Endodermal cell (in vitro differentiated cells): ENCODE data around the gene GPER1. TPM values are rescaled to one million over a fixed set of nuclear protein-coding genes. Genes with fewer than 3 reads are reported as not detected.

Experiments used
- DNase-seq: peaks from one replicate; pipeline ENCODE4 v3.0.0-alpha.2; 2017
- H3K27ac ChIP-seq: 2 replicates; pipeline ENCODE4 v1.5.1; 2013; ENCODE audit warnings: mild to moderate bottlenecking, low read depth, low read length, moderate library complexity
- H3K27me3 ChIP-seq: 2 replicates; pipeline ENCODE4 v1.6.1; 2013; ENCODE audit warnings: mild to moderate bottlenecking, low read length, moderate library complexity; ENCODE audit not compliant: insufficient read depth, control insufficient read depth, poor library complexity, severe bottlenecking
- H3K36me3 ChIP-seq: 2 replicates; pipeline ENCODE4 v1.7.0; 2013; ENCODE audit warnings: mild to moderate bottlenecking, low read length, moderate library complexity; ENCODE audit not compliant: control insufficient read depth, insufficient read depth
- H3K4me1 ChIP-seq: one replicate; pipeline ENCODE4 v1.7.0; 2013; ENCODE audit warnings: low read length; ENCODE audit not compliant: control insufficient read depth, insufficient read depth
- H3K4me3 ChIP-seq: 2 replicates; pipeline ENCODE4 v1.5.1; 2013; ENCODE audit warnings: mild to moderate bottlenecking, low read length, moderate library complexity
- H3K9ac ChIP-seq: 2 replicates; pipeline ENCODE4 v1.6.1; 2013; ENCODE audit warnings: mild to moderate bottlenecking, low read length, moderate library complexity; ENCODE audit not compliant: poor library complexity, severe bottlenecking; ENCODE audit errors: extremely low read depth
- H3K9me3 ChIP-seq: 2 replicates; pipeline ENCODE4 v1.6.1; 2013; ENCODE audit warnings: mild to moderate bottlenecking, low read length, moderate library complexity; ENCODE audit not compliant: control insufficient read depth
- H3K27ac Mint-ChIP-seq: 2 replicates; pipeline ENCODE4 v1.8.0; 2020; ENCODE audit warnings: mixed read lengths
- H3K27me3 Mint-ChIP-seq: 2 replicates; pipeline ENCODE4 v1.8.0; 2021; ENCODE audit warnings: mild to moderate bottlenecking, mixed read lengths; ENCODE audit not compliant: insufficient read depth
- H3K36me3 Mint-ChIP-seq: 2 replicates; pipeline ENCODE4 v1.8.0; 2020; ENCODE audit warnings: low read depth, mixed read lengths
- H3K4me1 Mint-ChIP-seq: 2 replicates; pipeline ENCODE4 v1.8.0; 2020; ENCODE audit warnings: mixed read lengths
- H3K4me3 Mint-ChIP-seq: 2 replicates; pipeline ENCODE4 v1.8.0; 2020; ENCODE audit warnings: mild to moderate bottlenecking, moderate library complexity, mixed read lengths
- H3K9me3 Mint-ChIP-seq: 2 replicates; pipeline ENCODE4 v1.8.0; 2020; ENCODE audit warnings: mild to moderate bottlenecking, mixed read lengths
- WGBS, 2 experiments: methylation state at CpG; one replicate each; pipeline versions ENCODE4 v1.1.5 to v1.1.7; 2013; ENCODE audit warnings: missing lambda C conversion rate in 2 of 2, mixed read lengths in 1 of 2; ENCODE audit not compliant: insufficient coverage in 1 of 2, insufficient read length in 1 of 2; 5-methylcytosine and 5-hydroxymethylcytosine counted together
- total RNA-seq, 2 donors: library from RNA; stranded (reverse); fragmentation: NEBNext Ultra II Directional in 1 of 2; extraction: Animal tissue kit (Norgen Biotek cat#: 25700) in 1 of 2; gene quantifications; 2 replicates in 1 of 2; 3 replicates in 1 of 2; pipeline ENCODE4 v1.2.1, GENCODE V29; 2021
- TF ChIP-seq, protein P1 (sequence below): fragments of 200-600 bp; sonication (generic); conservative IDR thresholded peaks from 2 replicates; pipeline ENCODE4 v1.5.0; 2021; ENCODE audit warnings: antibody characterized with exemption, mild to moderate bottlenecking

GPER1 gene
- total RNA-seq, 2 donors from 2014 or later: 0.35 to 0.51 TPM

DNA sequence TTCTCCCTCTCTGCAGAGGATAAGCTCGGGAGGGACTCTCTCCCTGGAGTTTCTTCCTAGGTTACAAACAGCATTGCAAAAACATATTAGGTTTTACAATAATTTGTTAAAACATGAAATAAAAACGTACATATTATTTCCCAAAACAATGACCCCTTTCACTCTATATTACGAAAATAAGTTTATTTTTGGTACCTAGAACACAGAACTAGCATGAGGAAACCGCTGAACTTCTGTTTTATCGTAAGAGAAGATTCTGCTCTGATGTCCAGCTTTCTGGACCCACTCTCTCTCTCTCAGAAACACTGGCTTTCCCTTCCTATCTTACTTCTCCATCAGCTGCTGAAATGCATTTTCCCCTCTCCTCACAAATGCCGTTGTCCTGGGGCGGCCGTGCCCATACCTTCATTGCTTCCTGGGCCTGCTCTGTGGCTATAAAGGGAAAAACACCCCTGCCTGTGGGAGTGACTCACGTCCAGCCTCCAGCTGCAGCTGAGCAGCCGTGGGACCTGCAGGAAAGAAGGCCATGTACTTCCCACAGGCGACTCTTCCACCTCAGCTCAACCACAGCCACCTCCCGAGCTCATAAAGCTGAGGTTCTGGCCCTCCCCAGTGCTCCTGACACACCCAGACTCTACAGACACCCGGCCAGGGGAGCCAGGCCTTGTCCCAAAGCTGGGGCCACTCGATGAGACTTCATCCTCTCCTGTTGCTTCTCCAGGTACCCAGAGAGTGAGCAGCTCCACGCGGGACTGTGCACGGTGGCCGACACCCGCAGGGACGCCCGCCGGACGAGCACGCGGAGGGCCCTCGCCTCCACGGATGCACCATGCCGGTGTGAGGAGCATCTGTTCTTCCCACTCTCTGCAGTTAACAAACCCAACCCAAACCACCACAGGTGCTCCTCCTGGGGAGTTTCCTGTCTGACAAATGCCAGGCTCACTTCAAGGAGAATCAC lies 3.1 kb downstream of the GPER1 start:
- peaks cover 4% of the 10 kb centered on the region for H3K4me1 ChIP-seq
- peak overlapping the region; percentile 66 for H3K27ac Mint-ChIP-seq
- no peaks in the 10 kb centered on the region for H3K36me3 ChIP-seq
- H3K4me1 Mint-ChIP-seq: peaks cover 21% of the 10 kb centered on the region
- TF ChIP-seq, protein P1, sequence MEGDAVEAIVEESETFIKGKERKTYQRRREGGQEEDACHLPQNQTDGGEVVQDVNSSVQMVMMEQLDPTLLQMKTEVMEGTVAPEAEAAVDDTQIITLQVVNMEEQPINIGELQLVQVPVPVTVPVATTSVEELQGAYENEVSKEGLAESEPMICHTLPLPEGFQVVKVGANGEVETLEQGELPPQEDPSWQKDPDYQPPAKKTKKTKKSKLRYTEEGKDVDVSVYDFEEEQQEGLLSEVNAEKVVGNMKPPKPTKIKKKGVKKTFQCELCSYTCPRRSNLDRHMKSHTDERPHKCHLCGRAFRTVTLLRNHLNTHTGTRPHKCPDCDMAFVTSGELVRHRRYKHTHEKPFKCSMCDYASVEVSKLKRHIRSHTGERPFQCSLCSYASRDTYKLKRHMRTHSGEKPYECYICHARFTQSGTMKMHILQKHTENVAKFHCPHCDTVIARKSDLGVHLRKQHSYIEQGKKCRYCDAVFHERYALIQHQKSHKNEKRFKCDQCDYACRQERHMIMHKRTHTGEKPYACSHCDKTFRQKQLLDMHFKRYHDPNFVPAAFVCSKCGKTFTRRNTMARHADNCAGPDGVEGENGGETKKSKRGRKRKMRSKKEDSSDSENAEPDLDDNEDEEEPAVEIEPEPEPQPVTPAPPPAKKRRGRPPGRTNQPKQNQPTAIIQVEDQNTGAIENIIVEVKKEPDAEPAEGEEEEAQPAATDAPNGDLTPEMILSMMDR: no peak
- no peak for DNase-seq
- WGBS, 2 experiments: 93% methylated on average over 21 to 28 of the region's 28 CpGs
- H3K9me3 ChIP-seq: no peaks in the 10 kb centered on the region
- no peaks in the 10 kb centered on the region for H3K9me3 Mint-ChIP-seq
- no peaks in the 10 kb centered on the region for H3K27me3 ChIP-seq
- H3K27ac ChIP-seq: no peak overlapping the region
- no peak overlapping the region for H3K9ac ChIP-seq
- H3K4me3 Mint-ChIP-seq: no peak overlapping the region
- no peaks in the 10 kb centered on the region for H3K27me3 Mint-ChIP-seq
- peaks cover 3% of the 10 kb centered on the region for H3K36me3 Mint-ChIP-seq
- no peak overlapping the region for H3K4me3 ChIP-seq

DNA sequence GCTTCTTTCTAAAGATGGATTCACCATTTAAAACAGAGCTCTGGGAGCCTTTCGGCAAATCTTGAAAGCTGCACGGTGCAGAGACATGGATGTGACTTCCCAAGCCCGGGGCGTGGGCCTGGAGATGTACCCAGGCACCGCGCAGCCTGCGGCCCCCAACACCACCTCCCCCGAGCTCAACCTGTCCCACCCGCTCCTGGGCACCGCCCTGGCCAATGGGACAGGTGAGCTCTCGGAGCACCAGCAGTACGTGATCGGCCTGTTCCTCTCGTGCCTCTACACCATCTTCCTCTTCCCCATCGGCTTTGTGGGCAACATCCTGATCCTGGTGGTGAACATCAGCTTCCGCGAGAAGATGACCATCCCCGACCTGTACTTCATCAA lies 3.7 kb downstream of the GPER1 start:
- Histone ChIP-seq H3K4me1 (peaks cover 5% of the 10 kb centered on the region), H3K27me3 (no peaks in the 10 kb centered on the region), H3K36me3 (no peaks in the 10 kb centered on the region), H3K27ac (no peak overlapping the region), H3K9ac (no peak overlapping the region), H3K4me3 (no peak overlapping the region), H3K9me3 (no peaks in the 10 kb centered on the region)
- no peaks in the 10 kb centered on the region for H3K27me3 Mint-ChIP-seq
- TF ChIP-seq, protein P1: no peak
- H3K4me3 Mint-ChIP-seq: no peak overlapping the region
- WGBS, 2 experiments: 95 to 99% methylated on average over 14 to 18 of the region's 18 CpGs
- no peak for DNase-seq
- no peak overlapping the region for H3K27ac Mint-ChIP-seq
- peaks cover 3% of the 10 kb centered on the region for H3K36me3 Mint-ChIP-seq
- H3K9me3 Mint-ChIP-seq: no peaks in the 10 kb centered on the region
- H3K4me1 Mint-ChIP-seq: peaks cover 21% of the 10 kb centered on the region

DNA sequence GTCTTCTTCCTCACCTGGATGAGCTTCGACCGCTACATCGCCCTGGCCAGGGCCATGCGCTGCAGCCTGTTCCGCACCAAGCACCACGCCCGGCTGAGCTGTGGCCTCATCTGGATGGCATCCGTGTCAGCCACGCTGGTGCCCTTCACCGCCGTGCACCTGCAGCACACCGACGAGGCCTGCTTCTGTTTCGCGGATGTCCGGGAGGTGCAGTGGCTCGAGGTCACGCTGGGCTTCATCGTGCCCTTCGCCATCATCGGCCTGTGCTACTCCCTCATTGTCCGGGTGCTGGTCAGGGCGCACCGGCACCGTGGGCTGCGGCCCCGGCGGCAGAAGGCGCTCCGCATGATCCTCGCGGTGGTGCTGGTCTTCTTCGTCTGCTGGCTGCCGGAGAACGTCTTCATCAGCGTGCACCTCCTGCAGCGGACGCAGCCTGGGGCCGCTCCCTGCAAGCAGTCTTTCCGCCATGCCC lies 4.3 kb downstream of the GPER1 start:
- Histone ChIP-seq H3K27me3 (no peaks in the 10 kb centered on the region), H3K4me1 (peaks cover 7% of the 10 kb centered on the region), H3K9ac (no peak overlapping the region), H3K27ac (no peak overlapping the region), H3K36me3 (no peaks in the 10 kb centered on the region), H3K4me3 (no peak overlapping the region), H3K9me3 (no peaks in the 10 kb centered on the region)
- H3K4me1 Mint-ChIP-seq: peaks cover 18% of the 10 kb centered on the region
- WGBS, 2 experiments: 95% methylated on average over 40 of the region's 40 CpGs
- no peak overlapping the region for H3K4me3 Mint-ChIP-seq
- DNase-seq: no peak
- H3K36me3 Mint-ChIP-seq: peaks cover 3% of the 10 kb centered on the region
- H3K9me3 Mint-ChIP-seq: no peaks in the 10 kb centered on the region
- TF ChIP-seq, protein P1: no peak
- no peak overlapping the region for H3K27ac Mint-ChIP-seq
- no peaks in the 10 kb centered on the region for H3K27me3 Mint-ChIP-seq
